ENCODE results near the gene PTGES3.

Gene PTGES3

DNA sequence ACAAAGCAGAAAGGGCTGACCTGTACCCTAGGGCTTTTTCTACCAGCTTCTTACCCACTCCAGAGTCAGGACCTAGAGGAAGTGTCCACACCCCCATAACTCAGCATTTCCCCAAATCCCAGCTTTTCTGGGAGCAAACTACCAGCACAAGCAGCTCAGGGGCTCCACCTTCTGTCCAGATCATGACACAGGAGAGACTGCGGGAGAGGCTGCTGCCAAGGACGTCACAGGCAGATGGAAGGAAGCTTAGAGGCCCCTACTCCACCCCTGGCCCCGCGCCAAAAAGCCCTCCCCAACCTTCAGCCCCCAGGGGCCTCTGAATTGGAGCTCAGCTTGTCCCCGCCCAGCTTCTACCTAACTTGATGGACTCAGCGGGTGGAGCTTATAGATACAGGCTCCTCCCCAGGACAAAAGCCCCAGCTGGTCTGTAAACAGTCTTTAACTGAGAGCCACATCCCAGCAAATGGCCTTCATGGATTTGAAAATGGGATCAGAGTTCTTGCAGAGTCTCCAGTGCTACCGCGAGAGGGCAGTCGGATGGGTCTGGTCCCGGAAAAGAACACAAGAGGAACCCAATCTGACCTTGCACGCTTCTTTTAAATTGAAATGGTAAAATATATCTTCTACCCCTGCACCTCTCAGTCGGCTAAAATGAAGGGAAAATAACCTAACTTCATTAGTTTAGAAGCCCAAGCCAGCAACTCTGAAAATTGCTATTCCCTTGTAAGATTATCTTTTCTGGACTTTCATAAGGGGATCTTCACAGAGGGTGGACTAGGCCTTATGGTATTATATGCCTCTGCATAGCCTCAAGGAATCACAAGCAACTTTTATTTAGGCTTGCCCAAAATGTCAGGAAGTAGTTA lies 51.2 kb downstream of the PTGES3 start:
- Histone ChIP-seq H3K27me3 (ENCODE audit: control insufficient read depth, insufficient read depth, low read length, poor library complexity, severe bottlenecking) (no peaks in the 10 kb centered on the region), H3K4me3 (ENCODE audit: insufficient read depth, low read depth, low read length) (peak overlapping the region; percentile 70)
- 6 to 7% methylated on average over 12 of the region's 12 CpGs for WGBS, 2 experiments

DNA sequence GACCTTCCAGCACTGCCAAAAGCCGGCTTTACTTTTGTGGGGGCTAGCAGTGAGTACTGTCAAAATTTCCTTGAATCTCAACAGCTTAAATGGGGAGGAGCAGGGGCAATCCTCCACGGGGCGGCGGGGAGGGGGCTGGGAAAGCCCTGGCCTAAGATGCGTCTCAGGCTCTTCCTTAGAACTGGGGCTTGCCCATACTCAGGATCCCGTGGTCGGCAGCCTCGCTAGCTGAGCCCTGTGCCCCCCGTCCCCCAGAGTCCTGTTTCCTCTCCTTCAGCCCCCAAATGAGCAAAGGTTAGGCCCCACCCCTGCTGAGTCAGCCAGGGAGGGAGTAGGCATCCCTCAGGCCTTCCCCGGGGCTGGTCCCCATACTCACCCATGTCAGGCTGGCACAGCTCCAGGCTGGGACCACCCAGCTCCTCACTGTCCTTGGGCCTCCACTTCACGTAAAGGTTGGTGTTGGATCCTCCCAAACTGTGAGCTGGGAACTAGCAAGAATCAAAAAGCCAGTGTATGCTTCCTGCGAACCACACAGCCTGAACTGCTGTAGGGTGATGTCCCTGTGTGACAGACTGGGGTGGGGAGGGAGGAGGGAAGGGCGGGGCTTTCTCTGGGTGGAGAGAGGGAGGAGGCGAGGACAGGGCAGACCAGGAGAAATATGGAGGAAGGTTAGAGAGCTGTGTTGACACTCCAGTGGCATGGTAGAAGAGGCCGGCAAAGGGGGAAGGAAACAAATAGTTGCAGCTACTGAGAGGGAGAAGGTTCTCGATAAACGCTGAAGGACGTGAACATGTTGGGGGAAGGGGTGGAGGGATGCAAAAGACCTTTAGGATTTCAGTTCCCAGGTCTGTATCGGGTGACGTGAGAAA lies 52.0 kb downstream of the PTGES3 start:
- Histone ChIP-seq H3K4me3 (ENCODE audit: insufficient read depth, low read depth, low read length) (peak overlapping the region; percentile 70), H3K4me1 (ENCODE audit: control insufficient read depth, insufficient read depth, low read length) (peaks cover 38% of the 10 kb centered on the region), H3K27ac (ENCODE audit: insufficient read depth, low read depth, low read length, poor library complexity, severe bottlenecking) (peak overlapping the region; percentile 94), H3K27me3 (ENCODE audit: control insufficient read depth, insufficient read depth, low read length, poor library complexity, severe bottlenecking) (no peaks in the 10 kb centered on the region), H3K36me3 (ENCODE audit: control insufficient read depth, insufficient read depth, low read length) (peaks cover 23% of the 10 kb centered on the region), H3K9me3 (ENCODE audit: control insufficient read depth, low read length) (no peaks in the 10 kb centered on the region)
- WGBS, 2 experiments, result 3% methylated on average over 20 of the region's 20 CpGs

More for the DNA sequence above, 51.2 kb downstream of the PTGES3 start:
- no peaks in the 10 kb centered on the region for H3K9me3 ChIP-seq (ENCODE audit: control insufficient read depth, low read length)
- peaks cover 31% of the 10 kb centered on the region for H3K4me1 ChIP-seq (ENCODE audit: control insufficient read depth, insufficient read depth, low read length)
- peak overlapping the region; percentile 94 for H3K27ac ChIP-seq (ENCODE audit: insufficient read depth, low read depth, low read length, poor library complexity, severe bottlenecking)
- H3K36me3 ChIP-seq (ENCODE audit: control insufficient read depth, insufficient read depth, low read length), result peaks cover 31% of the 10 kb centered on the region

DNA sequence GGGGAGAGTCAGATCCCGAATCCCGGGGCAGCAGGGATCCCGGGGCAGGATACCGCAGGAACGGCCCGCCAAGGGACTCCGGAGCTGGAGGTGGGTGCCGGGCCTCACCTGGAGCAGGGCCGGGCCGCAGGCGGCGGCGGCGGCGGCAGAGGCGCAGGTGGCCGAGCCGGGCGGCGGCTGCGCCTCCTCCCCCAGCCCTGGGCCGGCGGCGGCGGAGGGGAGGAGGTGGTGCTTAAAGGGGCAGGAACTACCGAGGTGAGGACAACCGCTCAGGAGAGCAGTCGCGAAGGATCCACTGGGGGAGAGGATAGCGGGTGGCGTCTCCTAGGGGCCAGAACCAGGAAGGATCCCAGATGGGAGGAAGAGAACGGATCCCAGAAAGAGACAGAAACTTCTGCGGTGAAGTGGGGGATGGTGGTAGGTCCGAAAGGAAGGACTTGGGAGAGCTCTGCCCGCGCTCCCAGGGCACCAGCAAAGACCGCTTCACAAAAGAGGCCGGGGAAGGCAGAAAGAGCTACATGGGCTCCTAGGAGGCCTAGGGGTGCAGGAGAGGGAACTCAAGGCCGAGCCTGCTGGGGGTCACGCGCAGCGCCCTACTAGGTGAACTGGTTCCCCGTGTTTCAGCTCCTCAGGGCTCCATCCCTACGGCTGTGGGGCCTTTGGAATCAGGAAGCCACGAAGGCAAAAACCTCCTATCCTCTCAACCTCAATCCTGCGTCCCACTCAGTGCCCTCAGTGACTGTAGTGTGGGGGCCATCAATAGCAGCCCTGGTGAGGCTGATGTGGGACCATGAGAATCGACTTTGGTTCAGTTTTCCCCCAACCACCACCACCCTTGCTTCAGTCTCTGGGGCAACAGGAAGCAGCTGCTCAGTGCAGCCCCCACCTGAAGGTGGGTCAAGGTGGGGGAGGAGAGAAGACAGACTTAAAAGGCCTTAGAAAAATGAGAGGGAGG lies 53.0 kb downstream of the PTGES3 start:
- H3K27ac ChIP-seq (ENCODE audit: insufficient read depth, low read depth, low read length, poor library complexity, severe bottlenecking), result peak overlapping the region; percentile 58
- H3K9me3 ChIP-seq (ENCODE audit: control insufficient read depth, low read length), result no peaks in the 10 kb centered on the region
- no peaks in the 10 kb centered on the region for H3K27me3 ChIP-seq (ENCODE audit: control insufficient read depth, insufficient read depth, low read length, poor library complexity, severe bottlenecking)
- peak overlapping the region; percentile 70 for H3K4me3 ChIP-seq (ENCODE audit: insufficient read depth, low read depth, low read length)
- peaks cover 41% of the 10 kb centered on the region for H3K4me1 ChIP-seq (ENCODE audit: control insufficient read depth, insufficient read depth, low read length)
- H3K36me3 ChIP-seq (ENCODE audit: control insufficient read depth, insufficient read depth, low read length), result peaks cover 22% of the 10 kb centered on the region
- 1 to 2% methylated on average over 47 of the region's 47 CpGs for WGBS, 2 experiments

DNA sequence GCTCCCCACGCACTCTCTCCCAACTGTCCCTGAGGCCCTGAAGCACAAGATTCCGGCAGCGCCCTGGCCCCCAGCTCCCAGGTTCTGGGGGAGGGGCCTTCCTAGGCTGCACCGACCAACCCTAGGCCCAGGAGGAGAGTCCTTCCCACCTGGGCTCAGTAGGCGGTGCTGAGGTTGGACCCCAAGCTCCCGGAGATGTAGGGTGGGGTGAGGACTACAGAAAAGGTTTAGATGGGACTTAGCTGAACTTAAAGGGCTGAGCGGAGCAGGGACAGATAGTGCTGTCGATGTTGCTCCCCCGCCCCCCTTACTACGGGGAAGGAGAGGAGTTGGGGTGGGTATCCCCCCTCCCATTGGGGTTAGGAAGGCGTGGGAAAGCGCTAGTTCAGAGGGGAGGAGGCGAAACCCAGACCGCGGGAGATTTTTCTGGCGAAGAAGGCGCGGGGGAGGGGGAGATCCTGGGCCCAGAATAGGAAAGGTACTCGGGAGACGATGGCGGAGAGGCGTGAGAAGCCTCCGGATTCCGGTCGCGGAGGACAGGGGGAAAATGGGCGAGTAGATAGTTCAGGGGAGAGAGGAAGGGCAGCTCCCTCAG lies 53.7 kb downstream of the PTGES3 start:
- Histone ChIP-seq H3K4me3 (ENCODE audit: insufficient read depth, low read depth, low read length) (peak overlapping the region; percentile 70), H3K36me3 (ENCODE audit: control insufficient read depth, insufficient read depth, low read length) (peaks cover 16% of the 10 kb centered on the region), H3K4me1 (ENCODE audit: control insufficient read depth, insufficient read depth, low read length) (peaks cover 41% of the 10 kb centered on the region), H3K27me3 (ENCODE audit: control insufficient read depth, insufficient read depth, low read length, poor library complexity, severe bottlenecking) (no peaks in the 10 kb centered on the region), H3K27ac (ENCODE audit: insufficient read depth, low read depth, low read length, poor library complexity, severe bottlenecking) (no peak overlapping the region), H3K9me3 (ENCODE audit: control insufficient read depth, low read length) (no peaks in the 10 kb centered on the region)
- WGBS, 2 experiments, result 0 to 1% methylated on average over 27 of the region's 27 CpGs

DNA sequence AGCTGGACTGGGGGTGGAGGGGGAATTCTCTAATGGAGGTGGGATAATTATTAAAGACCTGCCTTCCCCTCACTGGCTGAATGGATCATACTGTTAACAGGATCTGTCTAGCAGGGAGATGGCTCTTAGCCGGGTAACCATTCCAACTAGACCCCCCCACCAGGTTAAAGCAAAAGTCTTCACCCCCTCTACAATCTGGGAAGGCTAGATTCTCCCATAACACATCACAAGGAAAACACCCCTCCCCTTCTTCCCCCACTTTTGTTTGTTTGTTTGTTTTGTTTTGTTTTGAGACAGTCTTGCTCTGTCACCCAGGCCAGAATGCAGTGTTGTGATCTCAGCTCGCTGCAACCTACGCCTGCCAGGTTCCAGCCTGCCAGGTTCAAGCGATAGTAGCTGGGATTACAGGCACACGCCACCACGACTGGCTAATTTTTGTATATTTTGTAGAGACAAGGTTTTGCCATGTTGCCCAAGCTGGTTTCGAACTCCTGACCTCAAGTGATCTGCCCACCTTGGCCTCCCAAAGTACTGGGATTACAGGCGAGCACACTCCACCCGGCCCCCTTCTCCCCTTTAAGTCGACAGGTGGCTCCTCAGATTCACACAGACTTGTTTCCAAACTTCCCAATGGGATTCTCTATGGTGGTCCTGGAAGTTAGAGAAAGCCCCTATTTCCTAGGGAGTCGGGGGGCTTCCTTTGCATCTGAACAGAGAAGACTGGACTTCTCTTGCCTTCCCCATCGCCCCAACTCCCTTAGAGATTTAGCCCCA lies 54.4 kb downstream of the PTGES3 start:
- H3K27ac ChIP-seq (ENCODE audit: insufficient read depth, low read depth, low read length, poor library complexity, severe bottlenecking), result no peak overlapping the region
- no peaks in the 10 kb centered on the region for H3K9me3 ChIP-seq (ENCODE audit: control insufficient read depth, low read length)
- H3K27me3 ChIP-seq (ENCODE audit: control insufficient read depth, insufficient read depth, low read length, poor library complexity, severe bottlenecking), result no peaks in the 10 kb centered on the region
- peaks cover 11% of the 10 kb centered on the region for H3K36me3 ChIP-seq (ENCODE audit: control insufficient read depth, insufficient read depth, low read length)
- peaks cover 41% of the 10 kb centered on the region for H3K4me1 ChIP-seq (ENCODE audit: control insufficient read depth, insufficient read depth, low read length)
- H3K4me3 ChIP-seq (ENCODE audit: insufficient read depth, low read depth, low read length), result peak overlapping the region; percentile 70
- 42 to 44% methylated on average over 12 of the region's 12 CpGs for WGBS, 2 experiments

DNA sequence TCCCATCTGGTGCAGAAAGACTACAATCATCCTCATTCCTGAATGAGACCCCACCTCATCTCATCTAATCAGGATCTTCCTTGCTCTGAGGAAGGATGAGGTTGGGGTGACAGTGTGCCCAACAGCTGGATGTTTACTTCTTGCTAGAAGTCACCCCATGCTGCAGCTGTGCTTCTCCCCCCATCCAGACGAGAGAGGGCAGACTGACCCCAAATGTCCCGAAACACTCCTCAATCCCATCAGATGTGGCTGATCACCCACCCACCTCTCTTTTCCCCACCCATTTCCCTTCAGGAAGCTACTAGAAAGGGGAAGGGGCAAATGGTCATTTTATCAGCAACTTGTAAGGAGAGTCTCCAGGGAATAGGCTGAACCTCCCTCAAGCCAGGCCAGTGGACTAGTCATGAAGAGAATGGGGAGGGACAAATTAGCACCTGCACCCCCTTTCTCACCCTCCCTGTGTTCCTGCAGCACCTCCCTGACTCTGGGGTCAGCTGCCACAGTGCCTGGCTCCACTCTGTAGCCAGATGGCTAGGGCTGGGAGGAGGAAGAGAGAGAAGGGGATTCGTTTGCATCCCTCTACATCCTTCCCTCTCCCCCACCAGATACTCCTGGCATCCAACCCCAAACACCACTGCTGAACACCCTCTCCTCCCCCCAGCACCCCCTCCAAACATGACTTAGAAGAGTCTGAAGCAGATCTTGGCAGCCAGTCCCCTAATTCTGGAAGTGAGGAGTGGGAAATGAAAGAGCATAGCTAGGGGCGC lies 55.2 kb downstream of the PTGES3 start:
- peak overlapping the region; percentile 47 for H3K27ac ChIP-seq (ENCODE audit: insufficient read depth, low read depth, low read length, poor library complexity, severe bottlenecking)
- H3K4me3 ChIP-seq (ENCODE audit: insufficient read depth, low read depth, low read length), result peak overlapping the region; percentile 3
- H3K9me3 ChIP-seq (ENCODE audit: control insufficient read depth, low read length), result no peaks in the 10 kb centered on the region
- H3K36me3 ChIP-seq (ENCODE audit: control insufficient read depth, insufficient read depth, low read length), result peaks cover 4% of the 10 kb centered on the region
- H3K4me1 ChIP-seq (ENCODE audit: control insufficient read depth, insufficient read depth, low read length), result peaks cover 49% of the 10 kb centered on the region
- WGBS, 2 experiments, result 70 to 75% methylated on average over 3 of the region's 4 CpGs
- no peaks in the 10 kb centered on the region for H3K27me3 ChIP-seq (ENCODE audit: control insufficient read depth, insufficient read depth, low read length, poor library complexity, severe bottlenecking)

DNA sequence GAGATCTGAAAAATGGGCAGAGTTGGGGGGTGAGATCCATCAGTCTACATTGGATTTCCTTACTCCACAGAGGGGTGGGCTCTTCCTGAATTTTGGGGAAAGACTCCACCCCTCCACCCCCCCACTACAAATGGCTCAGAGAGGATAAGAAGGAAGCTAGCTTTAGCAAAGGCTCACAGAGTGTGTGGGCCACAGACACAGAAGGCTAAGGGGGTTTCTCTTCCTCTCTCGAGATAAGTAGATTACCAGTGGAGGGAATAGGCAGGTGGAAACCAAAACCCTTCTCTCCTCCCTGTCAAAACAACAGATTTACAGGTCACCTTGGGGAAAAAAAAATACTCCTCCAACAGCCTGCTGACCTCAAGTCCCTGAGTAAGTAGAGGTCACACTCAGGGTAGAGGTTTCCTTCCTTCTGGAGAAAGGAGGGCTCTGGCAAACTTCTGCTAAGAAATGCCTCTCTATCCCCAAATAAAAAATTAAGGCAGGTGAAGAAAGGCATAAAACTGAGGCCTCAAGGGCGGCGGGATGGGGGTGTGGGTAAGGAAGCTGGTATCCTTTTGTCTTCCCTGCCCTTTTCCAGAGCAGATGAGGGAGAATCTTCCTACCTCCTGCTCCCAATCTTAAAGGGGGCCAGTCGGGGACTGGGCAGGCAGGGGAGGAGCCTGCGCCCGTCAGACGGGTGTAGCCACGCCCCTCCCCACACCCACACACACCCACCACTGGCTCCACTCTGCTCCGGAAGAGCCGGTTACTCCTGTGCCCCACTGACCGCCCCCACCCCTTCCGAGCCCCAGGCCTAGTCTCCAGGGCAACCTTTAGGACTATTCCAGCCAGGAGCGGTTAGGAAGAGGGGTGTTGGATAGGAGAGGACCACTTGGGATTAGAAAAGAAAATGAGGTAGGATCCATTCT lies 56.0 kb downstream of the PTGES3 start:
- Histone ChIP-seq H3K27me3 (ENCODE audit: control insufficient read depth, insufficient read depth, low read length, poor library complexity, severe bottlenecking) (no peaks in the 10 kb centered on the region), H3K4me1 (ENCODE audit: control insufficient read depth, insufficient read depth, low read length) (peaks cover 46% of the 10 kb centered on the region), H3K27ac (ENCODE audit: insufficient read depth, low read depth, low read length, poor library complexity, severe bottlenecking) (peak overlapping the region; percentile 47), H3K4me3 (ENCODE audit: insufficient read depth, low read depth, low read length) (peak overlapping the region; percentile 3), H3K36me3 (ENCODE audit: control insufficient read depth, insufficient read depth, low read length) (no peaks in the 10 kb centered on the region), H3K9me3 (ENCODE audit: control insufficient read depth, low read length) (no peaks in the 10 kb centered on the region)
- 4 to 5% methylated on average over 13 of the region's 13 CpGs for WGBS, 2 experiments

DNA sequence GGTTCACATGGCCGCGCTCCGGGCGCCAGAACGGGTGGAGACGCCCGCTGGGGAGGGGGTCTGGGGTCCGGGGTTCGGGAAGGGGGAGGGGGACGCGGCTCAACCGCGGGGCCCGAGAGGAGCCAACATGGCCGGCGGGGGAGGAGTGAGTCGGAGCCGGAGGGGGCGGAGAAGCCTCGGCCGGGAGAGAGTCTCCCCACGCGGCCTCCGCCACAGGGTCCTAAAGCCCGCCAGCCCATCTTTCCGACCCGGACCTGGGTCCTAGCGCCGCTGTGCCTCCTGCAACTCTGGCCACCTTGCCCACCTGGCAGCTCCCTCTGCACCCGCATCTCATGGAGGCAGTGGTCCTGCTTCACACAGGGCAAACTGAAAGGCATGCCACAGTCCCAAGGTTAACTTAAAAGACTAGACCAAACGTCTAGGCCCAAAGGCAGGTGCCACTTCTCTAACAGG lies 57.9 kb downstream of the PTGES3 start, which contains the start of gene BAZ2A:
BAZ2A (minus strand) TSS at position 147 of the 453 bp plus-strand sequence. CDS start 12,796 bp downstream, outside the sequence.
- H3K27ac ChIP-seq (ENCODE audit: insufficient read depth, low read depth, low read length, poor library complexity, severe bottlenecking), result no peak within 1 kb of the TSS
- H3K4me3 ChIP-seq (ENCODE audit: insufficient read depth, low read depth, low read length), result peak within 1 kb of the TSS; percentile 87
- no peaks in the 10 kb centered on the region for H3K27me3 ChIP-seq (ENCODE audit: control insufficient read depth, insufficient read depth, low read length, poor library complexity, severe bottlenecking)
- no peaks in the 10 kb centered on the region for H3K9me3 ChIP-seq (ENCODE audit: control insufficient read depth, low read length)
- 1 to 2% methylated on average over 31 of the region's 31 CpGs for WGBS, 2 experiments
- peaks cover 40% of the 10 kb centered on the region for H3K4me1 ChIP-seq (ENCODE audit: control insufficient read depth, insufficient read depth, low read length)
- H3K36me3 ChIP-seq (ENCODE audit: control insufficient read depth, insufficient read depth, low read length), result no peaks in the 10 kb centered on the region
